ENCODE data around the gene EHMT2. TPM values are rescaled to one million over a fixed set of nuclear protein-coding genes. Genes with fewer than 3 reads are reported as not detected.

Gene EHMT2
- total RNA-seq, 1 donor, result 62.0 TPM

- H3K4me3 ChIP-seq (ENCODE audit: low read depth, low read length), result no peak overlapping the region
- no peak for TF ChIP-seq CTCF (IDR thresholded peaks at IDR 0.05; ENCODE audit: insufficient read depth, low read length)
- DNase-seq (ENCODE audit: low read depth), result no peak
Observed at GRCh38 chr6:31889331-31889972, 8.0 kb downstream of the EHMT2 start.

- no peak for DNase-seq (ENCODE audit: low read depth)
- peak; percentile 72 for TF ChIP-seq CTCF (IDR thresholded peaks at IDR 0.05; ENCODE audit: insufficient read depth, low read length)
- H3K4me3 ChIP-seq (ENCODE audit: low read depth, low read length), result no peak overlapping the region
Observed at GRCh38 chr6:31888276-31889258, 8.9 kb downstream of the EHMT2 start.

- TF ChIP-seq CTCF (IDR thresholded peaks at IDR 0.05; ENCODE audit: insufficient read depth, low read length), result no peak
- DNase-seq (ENCODE audit: low read depth), result no peak
- no peak overlapping the region for H3K4me3 ChIP-seq (ENCODE audit: low read depth, low read length)
Observed at GRCh38 chr6:31887173-31888007, 10.1 kb downstream of the EHMT2 start.

- H3K4me3 ChIP-seq (ENCODE audit: low read depth, low read length), result no peak overlapping the region
- no peak for TF ChIP-seq CTCF (IDR thresholded peaks at IDR 0.05; ENCODE audit: insufficient read depth, low read length)
- no peak for DNase-seq (ENCODE audit: low read depth)
Observed at GRCh38 chr6:31886541-31886991, 10.9 kb downstream of the EHMT2 start.

GRCh38 chr6:31884528-31885035 lies 12.9 kb downstream of the EHMT2 start:
- no peak for TF ChIP-seq CTCF (IDR thresholded peaks at IDR 0.05; ENCODE audit: insufficient read depth, low read length)
- no peak overlapping the region for H3K4me3 ChIP-seq (ENCODE audit: low read depth, low read length)
- DNase-seq (ENCODE audit: low read depth), result no peak

- no peak for DNase-seq (ENCODE audit: low read depth)
- no peak overlapping the region for H3K4me3 ChIP-seq (ENCODE audit: low read depth, low read length)
- no peak for TF ChIP-seq CTCF (IDR thresholded peaks at IDR 0.05; ENCODE audit: insufficient read depth, low read length)
Observed at GRCh38 chr6:31883676-31884075, 13.8 kb downstream of the EHMT2 start.

Data from fibroblast of the aortic adventitia (primary cell).